Iris pigment epithelial cell (primary cell): ENCODE results near the gene AGXT.

ENCODE experiments used
- DNase-seq: peaks from one replicate; pipeline ENCODE4 v3.0.0-alpha.2; 2011; ENCODE audit warnings: low read depth

The AGXT gene

DNA sequence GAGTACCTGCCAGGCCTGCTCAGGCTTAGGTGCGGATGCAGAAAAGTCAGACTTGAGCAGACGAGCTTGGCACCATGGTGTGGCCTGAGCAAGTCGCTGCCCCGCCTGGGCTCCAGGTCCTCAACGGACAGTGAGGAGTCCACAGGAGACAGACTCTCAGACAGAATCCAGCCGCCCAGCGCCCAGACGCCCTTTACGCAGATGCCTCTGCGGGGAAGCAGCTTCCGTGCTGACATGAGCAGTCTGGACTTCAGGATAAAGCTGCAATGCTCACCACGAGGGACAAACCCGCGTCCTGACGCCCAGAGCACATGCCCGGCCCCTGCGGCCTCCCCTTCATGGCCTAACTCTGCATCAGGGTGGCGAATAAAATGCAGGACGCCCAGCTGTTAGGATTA lies 30.8 kb downstream of the AGXT start:
- no peak for DNase-seq

DNA sequence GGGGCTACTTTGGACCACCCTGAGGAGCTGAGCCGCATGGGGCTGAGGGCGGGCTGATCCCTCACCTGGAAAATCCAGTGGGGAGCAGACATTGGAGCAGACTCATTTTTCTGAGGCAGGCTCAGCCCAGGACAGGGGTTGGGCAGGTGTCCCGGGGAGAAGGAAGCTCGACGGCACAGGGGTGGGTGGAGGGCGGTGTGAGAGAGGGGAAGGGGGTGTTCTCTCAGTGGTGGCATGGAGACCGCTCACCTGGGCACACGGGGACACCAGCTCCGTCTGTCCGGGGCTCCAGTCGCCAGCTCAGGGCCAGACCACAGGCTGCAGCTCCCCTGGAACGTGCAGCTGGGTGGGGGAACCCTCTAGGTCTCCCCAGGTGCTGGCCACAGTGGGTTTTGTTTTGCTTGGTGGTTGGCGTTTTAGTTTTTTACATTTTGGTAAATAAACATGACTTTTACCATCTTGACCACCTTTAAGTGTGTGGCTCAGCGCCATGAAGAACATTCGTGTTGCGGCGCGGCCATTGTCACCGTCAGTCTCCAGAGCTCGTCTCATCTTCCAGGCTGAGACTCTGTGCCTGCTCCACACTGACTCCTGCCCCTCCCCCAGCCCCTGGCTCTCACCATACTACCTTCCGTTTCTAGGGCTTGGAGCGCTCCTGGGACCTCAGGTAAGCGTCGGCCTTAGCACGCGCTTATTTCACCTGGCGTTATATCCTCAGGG lies 31.7 kb downstream of the AGXT start:
- no peak for DNase-seq

DNA sequence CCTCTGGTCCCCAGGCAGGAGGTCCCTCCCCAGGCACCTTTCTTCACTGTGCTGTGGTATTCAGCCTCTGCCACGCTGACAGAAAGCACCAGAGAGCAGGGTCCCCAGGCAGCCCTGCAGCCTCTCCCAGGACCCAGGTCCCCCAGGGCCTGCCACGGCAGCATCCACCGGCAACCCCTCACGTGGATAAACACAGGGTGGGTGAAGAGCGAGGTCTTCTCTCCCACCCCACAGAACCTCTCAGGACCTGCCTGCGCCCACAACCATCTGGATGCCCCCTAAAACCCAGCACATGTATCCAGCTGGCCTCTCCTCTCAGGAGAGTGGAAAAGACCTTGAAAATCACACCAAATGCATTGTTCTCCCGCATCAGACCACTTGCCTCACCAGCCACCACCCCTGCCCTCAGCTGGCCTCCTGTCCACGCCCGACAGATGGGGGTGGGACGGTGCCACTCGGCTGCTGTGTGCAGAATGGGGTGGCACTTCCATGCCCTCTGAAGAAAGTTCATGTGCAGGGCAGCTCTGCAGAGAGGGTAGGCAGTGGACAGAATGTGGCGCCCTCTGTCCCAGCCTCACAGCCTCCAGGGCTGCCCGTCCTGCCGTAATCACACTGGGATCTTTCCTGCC lies 33.5 kb downstream of the AGXT start:
- DNase-seq, result no peak

DNA sequence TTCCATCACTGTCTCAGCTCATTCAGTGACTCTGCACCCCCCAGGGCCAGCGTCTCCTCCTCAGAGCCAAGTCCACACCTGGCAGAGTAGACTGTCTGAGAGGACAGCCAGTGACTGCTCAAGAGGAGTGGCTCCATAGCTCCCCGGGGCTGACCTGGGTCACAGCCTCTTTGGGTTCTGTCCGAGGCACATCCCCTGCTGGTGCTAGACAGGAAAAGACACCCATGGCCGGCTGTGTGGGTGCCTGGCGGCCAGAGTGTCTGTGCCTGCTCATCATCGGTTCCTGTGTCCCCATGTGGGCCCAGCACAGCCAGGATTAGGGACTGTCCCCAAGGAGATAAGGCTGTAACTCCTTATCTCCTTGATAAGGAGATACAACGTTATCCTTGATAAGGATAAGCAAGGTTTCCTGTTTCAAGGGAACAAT lies 34.0 kb downstream of the AGXT start:
- DNase-seq, result no peak

DNA sequence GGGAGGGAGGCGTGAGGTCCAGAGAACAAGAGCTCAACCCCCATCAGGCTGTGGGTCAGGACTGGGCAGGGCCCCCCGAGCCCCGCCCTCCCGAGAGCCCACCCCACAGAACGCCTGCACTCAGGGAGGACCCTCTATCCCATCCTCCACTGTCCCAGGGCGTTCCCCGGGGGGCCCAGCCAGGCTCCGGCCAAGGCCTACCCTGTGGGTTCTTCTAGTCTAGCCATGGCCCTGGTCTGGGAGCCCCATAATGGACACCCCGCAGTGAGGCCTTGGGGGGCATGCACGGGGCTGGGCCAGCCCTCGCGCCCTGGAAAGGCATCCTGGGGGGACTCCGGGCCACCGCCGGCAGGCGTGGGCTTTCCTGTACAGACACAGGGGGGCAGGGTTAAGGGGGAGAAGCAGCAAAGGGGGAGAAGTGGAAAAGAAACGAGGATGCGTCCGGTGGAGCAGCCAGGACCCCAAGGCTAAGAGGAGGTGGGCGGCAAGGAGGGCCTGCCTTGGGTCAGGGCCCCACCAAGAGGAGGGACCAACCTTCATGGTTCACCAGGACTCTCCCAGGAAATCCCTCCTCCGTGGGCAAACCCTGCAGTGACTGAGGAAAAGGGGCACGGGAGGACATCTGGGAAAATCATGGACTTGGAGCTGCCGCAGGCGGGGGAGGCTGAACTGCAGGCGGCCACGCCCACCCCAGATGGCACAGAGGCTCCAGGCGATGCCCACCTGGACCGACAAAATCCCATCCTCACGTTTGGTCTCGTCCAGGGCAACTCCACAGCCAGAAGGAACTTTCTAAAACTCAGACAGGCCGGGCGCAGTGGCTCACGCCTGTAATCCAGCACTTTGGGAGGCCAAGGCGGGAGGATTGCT lies 34.8 kb downstream of the AGXT start:
- no peak for DNase-seq

DNA sequence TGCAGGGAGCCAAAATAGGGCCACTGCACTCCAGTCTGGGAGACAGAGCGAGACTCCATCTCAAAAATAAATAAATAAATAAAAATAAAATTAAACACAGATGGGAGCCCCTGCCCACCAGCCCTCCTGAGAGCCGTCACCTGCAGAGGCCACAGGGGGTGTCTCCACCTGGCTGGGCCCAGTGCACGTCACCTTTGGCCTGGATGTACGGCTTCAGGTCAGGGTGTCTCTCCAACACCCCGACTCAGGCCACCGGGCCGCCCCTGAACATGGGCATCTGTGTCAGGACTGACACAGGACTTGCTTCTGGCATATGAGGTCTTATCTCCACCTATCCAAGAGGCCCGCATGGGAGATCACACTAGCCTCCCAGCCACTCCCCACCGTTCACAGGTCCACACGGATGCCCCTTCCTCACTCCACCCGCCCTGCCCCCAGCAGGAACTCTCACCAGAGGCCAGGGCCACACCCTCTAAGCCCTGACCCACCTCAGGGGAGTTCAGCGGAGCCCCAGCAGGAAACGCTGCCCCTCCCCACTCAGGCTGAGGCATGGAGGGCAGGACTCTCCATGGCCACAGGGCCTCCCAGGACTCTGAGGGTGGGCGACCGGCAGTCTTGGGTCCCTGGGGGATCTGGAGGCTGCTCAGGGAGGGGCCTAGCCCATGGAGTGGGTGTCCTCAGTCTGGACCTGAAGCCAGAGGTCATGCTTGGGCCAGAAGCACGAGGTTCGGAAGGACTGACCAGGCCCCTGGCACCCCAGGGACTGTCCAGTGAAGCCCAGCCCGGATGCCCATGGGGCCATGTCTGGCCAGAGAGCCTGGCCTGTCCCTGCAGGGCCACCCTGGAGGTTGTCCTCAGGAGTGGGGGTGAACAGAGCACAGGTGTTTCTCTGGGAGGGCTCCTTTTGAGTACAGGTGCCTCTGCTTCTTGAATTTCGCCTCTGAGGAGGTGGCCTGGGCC lies 35.9 kb downstream of the AGXT start:
- DNase-seq, result no peak

DNA sequence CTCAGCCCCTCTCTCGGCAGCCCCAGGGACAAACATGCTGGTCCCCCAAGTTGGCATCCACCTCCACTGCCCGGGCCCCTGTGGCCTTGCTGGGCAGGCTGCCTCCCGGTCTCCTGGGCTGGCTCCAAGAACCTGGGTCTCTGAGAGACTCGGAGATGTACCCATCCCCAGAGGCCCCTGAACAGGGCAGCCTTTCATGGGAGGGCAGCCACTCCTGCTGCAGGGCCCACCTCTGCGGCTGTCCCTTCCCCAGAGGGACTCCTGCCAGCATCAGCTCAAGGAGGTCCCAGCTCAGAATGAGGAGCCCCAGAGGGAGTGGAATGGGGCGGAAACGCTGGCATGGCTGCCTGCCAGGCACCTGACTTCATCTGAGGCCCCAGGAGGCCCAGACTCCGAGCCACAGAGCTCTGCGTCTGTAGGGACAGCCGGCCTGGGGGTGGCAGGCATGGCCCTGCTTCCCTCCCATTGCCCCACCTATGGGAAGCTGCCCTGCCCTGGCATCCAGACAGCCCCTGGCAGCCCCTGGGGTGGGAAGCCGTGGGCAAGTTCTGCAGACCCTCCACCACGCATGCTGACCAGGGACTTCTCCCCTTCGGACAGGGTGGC lies 36.7 kb downstream of the AGXT start:
- no peak for DNase-seq

DNA sequence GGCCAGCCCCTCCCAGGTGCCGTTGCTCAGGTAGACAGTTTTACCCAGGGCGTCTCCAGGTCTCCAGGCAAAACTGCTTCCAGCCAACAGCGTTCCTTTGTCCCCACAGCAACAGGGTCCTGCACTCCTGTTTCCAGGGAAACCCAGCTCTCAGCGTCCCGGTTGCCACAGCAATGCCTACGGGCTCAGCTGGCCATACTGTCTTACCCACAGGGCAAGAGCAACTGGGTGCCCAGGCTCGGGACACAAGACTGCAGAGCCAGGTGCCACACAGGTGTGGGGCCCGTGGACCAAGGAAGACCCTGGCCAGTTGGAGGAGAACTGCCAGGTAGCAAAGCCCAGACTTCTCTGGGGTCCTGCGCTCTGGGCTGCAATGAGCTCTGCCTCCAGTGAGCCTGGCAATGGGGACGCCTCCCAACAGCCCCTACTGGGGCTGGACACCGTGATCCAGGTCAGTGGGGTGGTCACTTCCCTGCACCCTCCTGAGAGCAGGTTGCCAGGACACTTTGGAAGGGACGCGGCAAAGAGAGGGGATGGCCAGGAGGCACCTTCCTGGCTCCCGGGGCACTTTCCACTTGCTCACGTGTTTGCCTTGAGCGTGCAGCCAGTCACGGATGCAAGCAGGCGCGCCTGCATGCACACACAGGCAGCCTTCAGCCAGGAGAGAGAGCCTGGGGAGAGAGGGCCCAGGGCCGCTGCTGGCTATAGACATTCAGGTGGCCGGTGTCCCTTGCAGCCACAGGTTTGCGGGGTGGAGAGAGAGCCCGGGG lies 37.7 kb downstream of the AGXT start, which contains the start of gene CROCC2:
Gene CROCC2 (plus strand): TSS at position 196 of the 770 bp plus-strand sequence. CDS start 178 bp downstream, at position 374.
- DNase-seq, result no peak

DNA sequence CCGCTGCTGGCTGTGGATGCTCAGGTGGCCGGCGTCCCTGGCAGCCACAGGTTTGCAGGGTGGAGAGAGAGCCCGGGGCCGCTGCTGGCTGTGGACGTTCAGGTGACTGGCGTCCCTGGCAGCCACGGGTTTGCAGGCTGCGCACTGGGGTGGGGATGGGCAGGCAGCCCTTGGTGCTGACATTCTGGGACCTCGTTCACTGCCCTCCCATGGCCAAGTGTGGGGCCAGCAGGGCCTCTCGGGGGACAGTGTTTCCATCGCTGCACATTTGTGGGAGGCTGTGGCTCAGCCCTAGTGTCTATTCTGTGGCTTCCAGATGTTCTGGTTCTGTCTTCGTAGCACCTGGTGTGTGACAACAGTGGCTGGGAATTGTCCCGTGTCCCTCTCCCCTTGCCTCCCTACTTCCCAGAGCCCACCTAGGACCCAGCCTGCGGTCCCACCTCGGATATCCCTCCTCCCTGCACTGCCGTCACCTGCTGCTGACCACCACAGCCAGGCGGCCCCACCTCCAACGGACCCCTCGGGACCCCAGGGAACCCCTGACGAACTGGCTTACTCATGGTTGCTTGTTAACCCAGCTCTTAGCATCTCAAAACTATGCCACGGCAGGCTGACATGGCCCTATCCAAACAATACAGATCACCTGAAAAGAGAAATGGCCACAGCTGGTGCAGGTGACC lies 38.4 kb downstream of the AGXT start:
- DNase-seq, result no peak

DNA sequence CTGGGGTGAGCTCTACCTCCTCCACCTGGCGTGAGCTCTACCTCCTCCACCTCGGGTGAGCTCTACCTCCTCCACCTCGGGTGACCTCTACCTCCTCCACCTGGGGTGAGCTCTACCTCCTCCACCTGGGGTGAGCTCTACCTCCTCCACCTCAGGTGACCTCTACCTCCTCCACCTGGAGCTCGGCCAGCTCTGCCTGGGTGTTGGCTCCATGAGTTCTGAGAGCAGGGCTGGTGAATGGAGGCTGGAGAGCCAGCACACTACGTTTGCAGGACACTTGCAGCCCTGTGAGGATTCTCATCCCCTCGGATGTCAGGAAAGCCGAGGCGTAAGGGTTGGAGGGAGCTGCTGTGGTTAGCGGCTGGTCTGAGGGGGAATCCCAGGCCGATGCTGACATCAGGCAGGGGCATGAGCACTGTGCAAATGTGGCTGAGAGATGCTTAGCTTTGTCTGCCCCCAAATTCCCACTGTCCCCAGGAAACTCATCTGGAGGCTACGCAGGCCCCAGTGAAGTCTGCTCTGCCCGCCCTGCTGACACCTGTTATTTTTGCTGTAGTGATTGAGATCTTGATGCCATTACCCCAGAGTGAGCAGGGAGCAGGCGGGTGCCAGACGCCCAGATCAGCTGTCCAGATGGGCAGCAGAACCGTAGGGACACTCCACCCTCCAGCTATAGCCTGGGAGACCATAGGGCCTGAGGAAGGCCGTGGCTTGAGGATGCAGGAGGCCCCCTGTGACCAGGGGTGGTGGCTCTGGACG lies 40.8 kb downstream of the AGXT start:
- no peak for DNase-seq

DNA sequence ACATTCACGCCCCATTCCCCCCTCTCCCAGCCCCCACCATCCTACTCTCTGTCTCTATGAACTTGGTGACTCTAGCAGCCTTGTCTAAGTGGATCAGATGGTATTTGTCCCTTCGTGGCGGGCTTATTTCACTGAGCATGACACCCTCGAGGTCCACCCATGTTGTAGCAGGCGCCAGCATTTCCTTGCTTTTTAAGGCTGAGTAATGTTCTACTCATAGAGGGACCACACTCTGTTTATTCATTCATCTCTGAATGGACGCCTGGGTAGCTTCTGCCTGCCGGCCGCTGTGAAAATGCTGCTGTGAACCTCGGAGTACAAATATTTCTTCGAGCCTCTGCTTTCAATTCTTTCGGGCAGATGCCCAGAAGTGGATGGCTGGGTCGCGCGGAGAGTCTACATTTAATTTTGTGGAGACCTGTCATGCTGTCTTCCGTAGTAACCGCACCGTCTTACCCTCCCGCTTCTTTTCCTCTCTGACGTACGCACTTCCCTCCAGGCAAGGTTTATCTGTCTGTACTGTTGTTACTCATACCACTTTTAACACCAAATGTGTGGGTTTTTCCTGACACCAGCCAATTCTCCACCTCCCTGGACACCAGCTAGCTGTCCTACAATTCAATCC lies 43.1 kb downstream of the AGXT start:
- DNase-seq, result peak; percentile 57

DNA sequence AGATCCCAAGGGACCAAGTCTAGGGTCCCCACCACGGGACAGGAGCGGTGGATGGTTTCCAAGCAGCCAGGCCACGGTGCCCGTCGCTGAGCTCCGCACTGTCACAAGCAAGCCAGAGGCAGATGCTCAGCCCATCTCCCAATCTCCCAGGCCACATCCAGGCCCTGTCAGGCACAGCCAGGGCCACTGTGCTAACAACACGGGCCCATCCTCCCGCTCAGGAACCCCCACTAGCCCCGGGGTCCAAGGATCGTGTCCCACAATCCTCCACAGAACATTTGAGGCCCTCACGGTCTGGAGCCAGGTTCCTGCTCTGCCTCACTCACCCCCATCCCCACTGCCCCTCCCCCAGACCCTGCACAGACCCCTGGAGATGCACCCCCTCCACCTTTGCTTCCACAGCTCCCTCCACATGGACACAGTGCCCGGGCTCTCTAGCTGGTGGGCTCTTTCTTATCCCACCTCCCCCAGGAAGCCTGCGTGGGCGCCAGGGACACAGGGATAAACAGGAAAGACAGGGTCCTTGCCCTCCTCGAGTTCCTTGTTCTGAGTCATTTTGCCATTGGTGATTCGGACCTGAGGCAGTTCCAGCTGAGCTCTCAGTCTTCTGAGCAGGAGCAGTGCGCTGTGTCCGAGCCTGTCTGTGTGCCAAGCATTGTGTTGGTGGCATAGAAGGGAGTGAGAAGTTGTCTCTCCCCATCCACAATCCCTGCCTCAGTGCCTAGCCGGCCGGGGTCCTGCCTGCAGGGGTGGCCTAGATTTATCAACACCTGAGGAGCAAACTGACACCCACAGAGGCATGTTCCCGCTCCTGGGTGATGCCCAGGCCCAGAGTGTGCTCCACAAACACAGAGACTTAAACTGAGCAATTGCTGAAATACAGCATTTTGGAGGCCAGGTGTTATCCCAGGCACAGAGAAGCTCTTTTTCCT lies 44.5 kb downstream of the AGXT start:
- DNase-seq, result peak; percentile 27

DNA sequence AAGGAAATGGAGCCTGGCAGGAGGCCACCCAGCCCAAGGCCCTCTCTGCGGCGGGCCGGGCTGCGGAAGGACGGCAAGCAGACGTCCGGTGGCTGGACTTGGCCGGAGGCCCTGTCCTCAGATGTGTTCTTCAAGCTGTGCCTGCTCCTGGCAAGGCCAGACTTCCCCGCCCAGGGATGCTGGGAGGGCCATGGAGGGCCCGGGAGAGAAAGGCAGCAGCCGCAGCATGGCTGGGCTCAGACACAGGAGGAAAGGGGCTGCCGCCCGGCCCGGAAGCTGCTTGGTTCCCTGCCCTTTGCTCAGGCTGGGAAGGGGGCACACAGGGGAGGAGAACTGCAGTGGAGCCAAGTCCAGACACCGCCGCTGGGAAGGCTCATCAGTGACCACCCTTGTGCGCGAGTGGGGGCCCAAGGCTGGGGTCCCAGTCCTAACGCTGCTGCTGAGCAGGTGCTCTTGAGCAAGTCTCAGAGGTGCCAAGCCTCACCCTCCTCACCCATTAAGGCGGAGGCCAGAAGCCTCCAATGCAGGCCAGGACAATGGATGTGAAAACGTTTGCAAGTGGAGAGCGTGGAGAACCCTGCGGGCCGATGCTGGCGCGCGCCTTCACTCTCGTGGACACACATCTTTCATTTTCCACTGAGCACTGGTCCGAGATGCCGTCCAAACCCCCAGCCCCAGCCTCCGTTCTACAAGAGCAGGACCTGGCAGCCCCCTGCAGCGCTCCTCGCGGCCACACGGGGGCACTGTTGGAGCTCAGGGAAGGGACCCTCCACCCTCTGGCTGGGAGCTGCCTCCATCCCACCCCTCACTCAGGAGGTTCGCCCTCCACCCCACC lies 45.4 kb downstream of the AGXT start:
- DNase-seq, result peak; percentile 45

DNA sequence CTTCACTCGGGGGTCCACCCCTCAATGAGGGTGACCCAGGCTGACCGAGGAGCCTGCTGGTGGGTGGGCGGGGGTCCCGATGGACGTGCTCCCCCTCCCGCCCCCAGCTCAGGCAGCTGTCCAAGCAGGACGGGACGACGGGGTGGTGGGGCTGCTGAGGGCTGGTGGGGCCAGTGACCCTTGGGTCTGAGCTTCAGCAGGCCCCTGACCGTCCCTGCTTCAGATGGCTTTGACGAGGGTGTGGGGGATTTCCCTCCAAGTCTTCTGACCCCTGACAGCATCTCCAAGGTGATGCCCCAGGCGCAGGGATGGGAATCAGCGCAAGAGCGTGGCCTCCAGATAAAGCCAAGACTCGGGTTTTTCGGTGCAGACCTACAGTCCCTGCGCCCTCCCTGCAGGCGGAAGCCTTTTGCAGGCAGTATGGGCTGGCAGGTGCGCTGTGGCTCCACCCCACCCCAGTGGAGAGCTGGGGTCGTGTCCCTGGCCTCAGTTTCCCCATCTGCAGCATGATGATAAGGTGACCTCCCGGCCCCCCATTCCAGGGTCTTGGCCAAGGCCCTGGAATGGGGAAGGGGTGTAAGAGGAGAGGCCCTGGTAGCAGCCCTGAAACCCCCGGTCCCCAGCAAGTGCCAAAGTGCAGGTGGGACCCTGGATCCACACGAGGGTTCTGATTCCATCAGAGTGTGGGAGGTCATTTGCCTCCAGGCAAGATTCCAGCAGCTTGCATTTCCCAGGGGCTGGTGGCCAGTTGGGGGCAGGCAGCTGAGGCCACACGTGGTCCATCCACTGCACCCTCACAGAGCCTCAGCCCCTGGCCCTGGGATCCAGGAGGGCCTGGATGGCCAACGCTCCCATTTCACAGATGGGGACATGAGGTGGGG lies 46.3 kb downstream of the AGXT start:
- no peak for DNase-seq

DNA sequence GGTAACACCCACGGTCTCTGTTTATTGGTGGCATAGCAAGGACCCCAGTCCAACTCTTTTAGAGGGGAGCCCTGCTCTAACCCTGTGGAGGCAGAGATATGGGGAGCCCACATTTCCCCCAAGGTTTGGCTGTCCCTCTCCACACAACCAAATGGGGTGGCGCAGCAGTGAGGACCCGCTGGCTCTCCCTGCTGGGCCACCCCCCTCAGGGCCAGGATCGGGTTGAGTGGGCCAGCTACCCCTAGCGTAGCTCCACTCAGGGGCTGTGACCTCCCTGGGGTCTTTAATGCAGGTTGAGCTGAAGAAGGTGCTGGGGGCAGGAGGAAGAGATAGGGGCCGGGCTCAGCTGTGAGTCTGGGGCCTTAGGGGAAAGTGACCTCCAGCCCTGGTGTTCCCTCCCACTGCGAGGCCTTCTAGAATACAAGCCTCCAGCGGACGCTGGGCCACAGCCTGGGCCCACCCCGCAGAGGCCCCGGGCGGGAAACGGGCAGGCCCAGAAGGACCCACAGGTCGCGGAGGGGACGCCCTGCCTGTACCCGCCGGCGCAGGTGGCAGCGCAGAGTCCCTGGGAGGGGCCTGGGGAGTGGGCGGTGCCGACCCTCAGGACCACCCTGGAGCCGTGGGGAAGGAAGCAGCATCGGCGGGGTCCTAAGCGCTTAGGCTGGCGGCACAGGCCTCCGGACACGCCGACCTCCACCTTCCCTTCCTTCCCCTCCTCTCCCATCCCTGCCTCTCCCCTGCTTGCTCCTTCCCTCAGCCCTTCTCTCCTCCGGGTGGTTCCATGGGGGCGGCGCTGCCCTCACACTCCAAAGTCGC lies 47.1 kb downstream of the AGXT start:
- DNase-seq, result no peak
